ENCODE data around the gene RFC1. TPM values are rescaled to one million over a fixed set of nuclear protein-coding genes. Genes with fewer than 3 reads are reported as not detected.
"Not testable (repeated sequence)": the region's sequence is repeated elsewhere in the genome, so short reads cannot be mapped to it uniquely, and the experiment has no call there.

Gene RFC1
- total RNA-seq, 2 donors from 2014 or later = 30.9 to 46.8 TPM

- peaks cover 7 to 10% of the 10 kb centered on the region in 2 donors for H3K36me3 ChIP-seq (replicated peaks in 1 of 2; ENCODE audit: insufficient read depth in 1 of 2, low read depth in 2 of 2)
- H3K27me3 ChIP-seq = no peaks in the 10 kb centered on the region
- H3K4me1 ChIP-seq = no peaks in the 10 kb centered on the region
- DNase-seq = no peak
- TF ChIP-seq CTCF (IDR thresholded peaks at IDR 0.05) (no peak), POLR2A (IDR thresholded peaks at IDR 0.05) (no peak)
- H3K4me3 ChIP-seq = no peak overlapping the region
- intact Hi-C loops (cut with DNase I) = no loop called here
- ATAC-seq = no peak
- no peak overlapping the region for H3K27ac ChIP-seq
- 87% methylated on average over 2 of the region's 2 CpGs for WGBS, 2 donors
- no peaks in the 10 kb centered on the region for H3K9me3 ChIP-seq
These were observed 80.3 kb downstream of the RFC1 start for GRCh38 chr4:39285853-39286252.

- no peak for TF ChIP-seq CTCF (IDR thresholded peaks at IDR 0.05)
- no peak for TF ChIP-seq POLR2A (IDR thresholded peaks at IDR 0.05)
- Histone ChIP-seq H3K4me1 (no peaks in the 10 kb centered on the region), H3K27me3 (no peaks in the 10 kb centered on the region), H3K27ac (no peak overlapping the region), H3K9me3 (no peaks in the 10 kb centered on the region), H3K36me3 (replicated peaks in 1 of 2; ENCODE audit: insufficient read depth in 1 of 2, low read depth in 2 of 2) (peaks cover 7 to 10% of the 10 kb centered on the region in 2 donors), H3K4me3 (no peak overlapping the region)
- DNase-seq (no peak), ATAC-seq (no peak)
- intact Hi-C loops (cut with DNase I) = no loop called here
- 63 to 64% methylated on average over 7 of the region's 7 CpGs for WGBS, 2 donors
These were observed 80.9 kb downstream of the RFC1 start for GRCh38 chr4:39285111-39285795.

- Histone ChIP-seq H3K4me1 (no peaks in the 10 kb centered on the region), H3K27me3 (no peaks in the 10 kb centered on the region), H3K27ac (no peak overlapping the region), H3K36me3 (replicated peaks in 1 of 2; ENCODE audit: insufficient read depth in 1 of 2, low read depth in 2 of 2) (no peaks in the 10 kb centered on the region), H3K4me3 (no peak overlapping the region), H3K9me3 (no peaks in the 10 kb centered on the region)
- ATAC-seq (no peak), DNase-seq (no peak)
- 94 to 95% methylated on average over 2 of the region's 2 CpGs for WGBS, 2 donors
- no peak for TF ChIP-seq CTCF (IDR thresholded peaks at IDR 0.05)
- TF ChIP-seq POLR2A (IDR thresholded peaks at IDR 0.05) = no peak
- intact Hi-C loops (cut with DNase I) = no loop called here
These were observed 85.4 kb downstream of the RFC1 start for GRCh38 chr4:39280770-39281169.

- H3K36me3 ChIP-seq (replicated peaks in 1 of 2; ENCODE audit: insufficient read depth in 1 of 2, low read depth in 2 of 2) = no peaks in the 10 kb centered on the region
- H3K4me3 ChIP-seq = no peak overlapping the region
- ATAC-seq = no peak
- intact Hi-C loops (cut with DNase I) = no loop called here
- no peaks in the 10 kb centered on the region for H3K9me3 ChIP-seq
- 69 to 72% methylated on average over 5 of the region's 5 CpGs for WGBS, 2 donors
- H3K4me1 ChIP-seq = no peaks in the 10 kb centered on the region
- no peaks in the 10 kb centered on the region for H3K27me3 ChIP-seq
- TF ChIP-seq POLR2A (IDR thresholded peaks at IDR 0.05) = no peak
- TF ChIP-seq CTCF (IDR thresholded peaks at IDR 0.05) = no peak
- H3K27ac ChIP-seq = no peak overlapping the region
- DNase-seq = no peak
These were observed 86.7 kb downstream of the RFC1 start for GRCh38 chr4:39279416-39279815.

GRCh38 chr4:39278476-39278875, 87.7 kb downstream of the RFC1 start:
- WGBS, 2 donors = 82% methylated on average over 9 of the region's 9 CpGs
- ATAC-seq (no peak), DNase-seq (no peak)
- Histone ChIP-seq H3K27ac (no peak overlapping the region), H3K9me3 (no peaks in the 10 kb centered on the region), H3K4me3 (no peak overlapping the region), H3K27me3 (no peaks in the 10 kb centered on the region), H3K4me1 (no peaks in the 10 kb centered on the region), H3K36me3 (replicated peaks in 1 of 2; ENCODE audit: insufficient read depth in 1 of 2, low read depth in 2 of 2) (no peaks in the 10 kb centered on the region)
- intact Hi-C loops (cut with DNase I) = no loop called here
- TF ChIP-seq CTCF (IDR thresholded peaks at IDR 0.05) (no peak), POLR2A (IDR thresholded peaks at IDR 0.05) (no peak)

GRCh38 chr4:39277661-39278060, 88.5 kb downstream of the RFC1 start:
- H3K9me3 ChIP-seq; H3K36me3 ChIP-seq (replicated peaks in 1 of 2; ENCODE audit: insufficient read depth in 1 of 2, low read depth in 2 of 2); H3K4me3 ChIP-seq; DNase-seq; H3K4me1 ChIP-seq; intact Hi-C loops (cut with DNase I); ATAC-seq; H3K27ac ChIP-seq; H3K27me3 ChIP-seq: not testable (repeated sequence)
- 82 to 86% methylated on average over 6 of the region's 6 CpGs for WGBS, 2 donors
